Lower leg skin (tissue), 4 donors: Measurements from ENCODE around the gene SLC9A9. TPM values are rescaled to one million over a fixed set of nuclear protein-coding genes. Genes with fewer than 3 reads are reported as not detected.

Experiments
- DNase-seq, 2 donors: peaks; one replicate each; pipeline ENCODE4 v3.0.0-alpha.2; 2019; ENCODE audit warnings: low spot score in 2 of 2
- H3K4me3 ChIP-seq: fragments of 200-600 bp; sonication (generic); 2 replicates; pipeline ENCODE4 v1.5.1; 2017; ENCODE audit warnings: mild to moderate bottlenecking, low read depth; ENCODE audit not compliant: poor library complexity, severe bottlenecking
- CTCF ChIP-seq, 3 donors: fragments of 450-650 bp; IDR thresholded peaks; one replicate each; pipeline ENCODE4 v1.5.1; 2016; ENCODE audit warnings: antibody characterized with exemption in 3 of 3, mild to moderate bottlenecking in 3 of 3, moderate library complexity in 2 of 3
- POLR2A ChIP-seq, 2 donors: fragments of 450-650 bp; IDR thresholded peaks; one replicate each; pipeline ENCODE4 v1.6.1; 2016 to 2017; ENCODE audit warnings: antibody characterized with exemption in 2 of 2, mild to moderate bottlenecking in 1 of 2, moderate library complexity in 1 of 2
- WGBS, 2 donors: methylation state at CpG; one replicate each; pipeline ENCODE4 v1.1.5; 2018; 5-methylcytosine and 5-hydroxymethylcytosine counted together
- intact Hi-C: fragments of 100-400 bp; cut with DNase I; formaldehyde crosslinking; loops from one replicate; pipeline ENCODE4 v1.15.0; 2023; ENCODE audit warnings: low total_unique reads
- total RNA-seq, 4 donors: library from RNA; depleted of rRNA; stranded (reverse); fragments of >200 nt; gene quantifications; one replicate each; pipeline ENCODE4 v1.1.0, GENCODE V29; 2016

Gene SLC9A9
- total RNA-seq, 4 donors from 2014 or later: 14.6 to 40.8 (median 23.7) TPM

GRCh38 chr3:143447491-143447890 lies 400.8 kb downstream of the SLC9A9 start:
- H3K4me3 ChIP-seq: no peak overlapping the region
- TF ChIP-seq CTCF (IDR thresholded peaks at IDR 0.05): no peak
- no peak for TF ChIP-seq POLR2A (IDR thresholded peaks at IDR 0.05)
- intact Hi-C loops: no loop called here
- DNase-seq: no peak
- 88 to 98% methylated on average over 5 of the region's 5 CpGs for WGBS, 2 donors

GRCh38 chr3:143445118-143445517 lies 403.1 kb downstream of the SLC9A9 start:
- intact Hi-C loops: no loop called here
- no peak for DNase-seq
- no peak overlapping the region for H3K4me3 ChIP-seq
- TF ChIP-seq CTCF (IDR thresholded peaks at IDR 0.05) (no peak), POLR2A (IDR thresholded peaks at IDR 0.05) (no peak)
- WGBS, 2 donors: 95 to 100% methylated on average over 2 of the region's 2 CpGs

- no peak overlapping the region for H3K4me3 ChIP-seq
- intact Hi-C loops: no loop called here
- 36 to 53% methylated on average over 6 of the region's 6 CpGs for WGBS, 2 donors
- peak in 1 of 2 donors; percentile 73 for DNase-seq
- TF ChIP-seq POLR2A (IDR thresholded peaks at IDR 0.05) (no peak), CTCF (IDR thresholded peaks at IDR 0.05) (no peak)
Observed at GRCh38 chr3:143443851-143444331, 404.4 kb downstream of the SLC9A9 start.

GRCh38 chr3:143442814-143443447 lies 405.3 kb downstream of the SLC9A9 start:
- WGBS, 2 donors: 82 to 87% methylated on average over 3 of the region's 3 CpGs
- intact Hi-C loops: no loop called here
- H3K4me3 ChIP-seq: no peak overlapping the region
- TF ChIP-seq POLR2A (IDR thresholded peaks at IDR 0.05) (no peak), CTCF (IDR thresholded peaks at IDR 0.05) (no peak)
- no peak for DNase-seq

GRCh38 chr3:143441516-143442171 lies 406.6 kb downstream of the SLC9A9 start:
- TF ChIP-seq CTCF (IDR thresholded peaks at IDR 0.05): no peak
- no peak for TF ChIP-seq POLR2A (IDR thresholded peaks at IDR 0.05)
- no peak overlapping the region for H3K4me3 ChIP-seq
- WGBS, 2 donors: 97 to 100% methylated on average over 1 of the region's 1 CpG
- no peak for DNase-seq
- intact Hi-C loops: no loop called here
